MM.1S (cell line): ENCODE results near the gene NPPA.

Experiments used
- EZH2 ChIP-seq: fragments of 300-600 bp; sonication (generic); optimal IDR thresholded peaks from 2 replicates; pipeline ENCODE3; 2017; ENCODE audit warnings: low read depth, mild to moderate bottlenecking, antibody characterized with exemption, low read length, mixed read lengths
- EZH2phosphoT487 ChIP-seq: fragments of 300-600 bp; sonication (generic); IDR thresholded peaks from 2 replicates; pipeline ENCODE4 v1.6.1; 2018; ENCODE audit warnings: antibody characterized with exemption, low read length
- TF ChIP-seq, protein P1 (sequence below): fragments of 300-600 bp; sonication (generic); IDR thresholded peaks from 2 replicates; pipeline ENCODE4 v1.5.1; 2016; ENCODE audit warnings: antibody characterized with exemption, low read length, mixed read lengths

DNA sequence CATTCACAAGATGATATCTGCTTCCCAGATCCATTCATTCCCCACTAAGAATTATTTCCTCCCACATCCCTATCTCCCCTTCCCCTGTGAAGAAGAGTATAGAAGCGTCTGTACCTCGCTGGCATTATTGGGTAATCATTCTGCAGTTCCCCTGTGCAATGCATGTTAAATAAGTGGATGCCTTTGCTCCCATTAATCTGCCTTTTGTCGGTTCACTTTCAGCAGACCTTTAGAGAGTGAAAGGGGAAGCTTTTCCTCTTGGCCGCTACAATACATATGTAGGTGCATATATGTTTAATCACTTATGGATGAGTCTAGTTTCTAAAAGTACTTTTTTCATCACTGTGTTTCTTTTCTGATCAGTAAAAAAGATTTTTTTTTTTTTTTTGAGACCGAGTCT is 34.6 kb downstream of the NPPA start:
- TF ChIP-seq, protein P1, sequence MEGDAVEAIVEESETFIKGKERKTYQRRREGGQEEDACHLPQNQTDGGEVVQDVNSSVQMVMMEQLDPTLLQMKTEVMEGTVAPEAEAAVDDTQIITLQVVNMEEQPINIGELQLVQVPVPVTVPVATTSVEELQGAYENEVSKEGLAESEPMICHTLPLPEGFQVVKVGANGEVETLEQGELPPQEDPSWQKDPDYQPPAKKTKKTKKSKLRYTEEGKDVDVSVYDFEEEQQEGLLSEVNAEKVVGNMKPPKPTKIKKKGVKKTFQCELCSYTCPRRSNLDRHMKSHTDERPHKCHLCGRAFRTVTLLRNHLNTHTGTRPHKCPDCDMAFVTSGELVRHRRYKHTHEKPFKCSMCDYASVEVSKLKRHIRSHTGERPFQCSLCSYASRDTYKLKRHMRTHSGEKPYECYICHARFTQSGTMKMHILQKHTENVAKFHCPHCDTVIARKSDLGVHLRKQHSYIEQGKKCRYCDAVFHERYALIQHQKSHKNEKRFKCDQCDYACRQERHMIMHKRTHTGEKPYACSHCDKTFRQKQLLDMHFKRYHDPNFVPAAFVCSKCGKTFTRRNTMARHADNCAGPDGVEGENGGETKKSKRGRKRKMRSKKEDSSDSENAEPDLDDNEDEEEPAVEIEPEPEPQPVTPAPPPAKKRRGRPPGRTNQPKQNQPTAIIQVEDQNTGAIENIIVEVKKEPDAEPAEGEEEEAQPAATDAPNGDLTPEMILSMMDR = no peak
- TF ChIP-seq EZH2phosphoT487 (no peak), EZH2 (no peak)
